BLaER1 treated with 17β-estradiol and CSF1 and Interleukin-3, amounts not matched to agents 10 nM and 100 nM (cell line): ENCODE data around the gene PLEKHB2.

ENCODE experiments used
- H3K27ac ChIP-seq, 11 experiments: shearing (Covaris generic); formaldehyde crosslinking; 2 replicates each; pipeline ENCODE4 v1.8.1; 2022
- H3K27me3 ChIP-seq, 11 experiments: shearing (Covaris generic); formaldehyde crosslinking; 2 replicates each; pipeline ENCODE4 v1.8.1; 2022
- H3K36me3 ChIP-seq, 11 experiments: shearing (Covaris generic); formaldehyde crosslinking; 2 replicates each; pipeline ENCODE4 v1.8.1; 2022
- H3K4me1 ChIP-seq, 10 experiments: shearing (Covaris generic); formaldehyde crosslinking; 2 replicates each; pipeline ENCODE4 v1.8.1; 2022
- H3K4me2 ChIP-seq, 11 experiments: shearing (Covaris generic); formaldehyde crosslinking; 2 replicates each; pipeline ENCODE4 v1.8.1; 2022
- H3K4me3 ChIP-seq, 10 experiments: shearing (Covaris generic); formaldehyde crosslinking; 2 replicates each; pipeline ENCODE4 v1.8.1; 2022
- H3K9ac ChIP-seq, 11 experiments: shearing (Covaris generic); formaldehyde crosslinking; 2 replicates each; pipeline ENCODE4 v1.8.1; 2022
- H3K9me3 ChIP-seq, 11 experiments: shearing (Covaris generic); formaldehyde crosslinking; replicated peaks in 1 of 11; 2 replicates each; pipeline ENCODE4 v1.8.1; 2022
- H4K20me1 ChIP-seq, 11 experiments: shearing (Covaris generic); formaldehyde crosslinking; 2 replicates each; pipeline ENCODE4 v1.8.1; 2022
- Cebpa-rat ChIP-seq, 11 experiments: shearing (Covaris generic); IDR thresholded peaks; 2 replicates each; pipeline ENCODE4 v1.8.1; 2022

The PLEKHB2 gene

DNA sequence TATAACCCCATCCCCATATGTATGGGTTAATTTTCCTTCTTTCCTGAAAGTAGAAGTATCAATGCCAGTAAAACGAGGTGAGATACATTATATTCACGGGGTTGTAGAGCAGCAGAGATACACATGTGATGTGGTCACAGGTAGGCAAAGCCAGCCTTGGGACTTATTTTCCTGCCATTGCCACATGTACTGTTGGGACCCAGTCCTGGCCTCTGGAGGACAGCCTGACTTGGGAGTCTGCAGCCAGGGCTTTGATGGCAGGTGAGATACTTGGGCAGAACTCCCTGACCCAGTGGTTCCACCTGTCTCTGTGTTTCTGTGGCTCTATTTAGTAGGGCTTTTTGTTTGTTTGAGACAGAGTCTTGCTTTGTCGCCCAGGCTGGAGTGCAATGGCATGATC lies 18.1 kb downstream of the PLEKHB2 start:
- no peaks in the 10 kb centered on the region for H3K27me3 ChIP-seq
- TF ChIP-seq Cebpa-rat (IDR thresholded peaks at IDR 0.05): no peak
- no peak overlapping the region for H3K9ac ChIP-seq
- H3K4me3 ChIP-seq: no peak overlapping the region
- 0 out of 20 replicates have a peak, but pooled peaks cover 0 to 6% (median 0%) of the 10 kb centered on the region in 10 experiments for H3K4me1 ChIP-seq
- H3K4me2 ChIP-seq: no peak overlapping the region
- peaks cover 76 to 96% (median 82%) of the 10 kb centered on the region in 11 experiments for H3K36me3 ChIP-seq
- peaks cover 67 to 99% (median 81%) of the 10 kb centered on the region in 11 experiments for H4K20me1 ChIP-seq
- H3K27ac ChIP-seq: no peak overlapping the region
- H3K9me3 ChIP-seq: no peaks in the 10 kb centered on the region

DNA sequence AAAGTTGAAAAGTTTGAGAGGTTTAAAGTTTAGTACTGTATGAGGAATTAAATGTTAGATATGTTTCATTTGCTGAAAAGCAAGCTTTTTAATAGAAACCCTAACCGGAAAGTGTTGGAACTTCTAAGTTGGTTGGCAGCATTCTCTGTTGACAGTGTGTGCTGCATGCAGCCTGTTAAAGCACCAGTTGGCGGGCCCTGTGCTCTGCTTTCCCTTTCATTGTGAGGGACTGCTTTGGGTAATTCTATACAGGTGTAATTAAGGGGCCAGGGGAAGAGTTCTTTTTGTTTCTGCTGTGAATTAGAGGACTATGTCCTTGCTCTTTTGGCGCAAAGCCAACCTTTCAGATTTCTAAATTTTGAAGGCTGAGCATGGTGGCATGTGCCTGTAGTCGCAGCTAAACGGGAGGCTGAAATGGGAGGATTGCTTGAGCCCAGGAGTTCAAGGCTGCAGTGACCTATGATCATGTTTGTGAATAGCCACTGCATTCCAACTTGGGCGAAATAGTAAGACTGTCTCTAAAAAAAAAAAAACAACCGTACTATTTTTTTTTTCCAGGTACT lies 20.1 kb downstream of the PLEKHB2 start:
- TF ChIP-seq Cebpa-rat (IDR thresholded peaks at IDR 0.05): no peak
- Histone ChIP-seq H4K20me1 (peaks cover 46 to 96% (median 65%) of the 10 kb centered on the region in 11 experiments), H3K9ac (no peak overlapping the region), H3K36me3 (peaks cover 96 to 98% (median 97%) of the 10 kb centered on the region in 11 experiments), H3K27ac (no peak overlapping the region), H3K4me3 (no peak overlapping the region), H3K9me3 (peaks cover 6 to 10% (median 8%) of the 10 kb centered on the region in 11 experiments; a peak in 17 of 22 replicates), H3K4me1 (no peaks in the 10 kb centered on the region), H3K4me2 (no peak overlapping the region), H3K27me3 (no peaks in the 10 kb centered on the region)

DNA sequence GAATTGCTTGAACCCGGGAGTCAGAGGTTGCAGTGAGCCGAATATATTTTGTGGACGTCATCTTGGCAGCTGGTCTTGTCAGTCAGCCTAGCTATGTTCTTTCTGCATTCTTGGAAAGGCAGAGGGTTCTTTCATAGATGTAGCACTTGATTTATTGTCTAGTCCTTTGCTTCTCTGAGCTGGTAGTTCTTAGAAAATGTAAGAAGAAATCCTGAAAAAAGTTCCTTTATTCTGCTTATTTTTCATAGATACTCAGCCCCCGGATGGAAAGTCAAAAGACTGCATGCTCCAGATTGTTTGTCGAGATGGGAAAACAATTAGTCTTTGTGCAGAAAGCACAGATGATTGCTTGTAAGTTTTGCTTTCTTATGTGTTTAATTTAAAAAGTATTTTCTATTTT lies 21.3 kb downstream of the PLEKHB2 start:
- H3K9me3 ChIP-seq: peaks cover 6 to 10% (median 8%) of the 10 kb centered on the region in 11 experiments; a peak in 17 of 22 replicates
- H3K36me3 ChIP-seq: peaks cover 96 to 98% (median 97%) of the 10 kb centered on the region in 11 experiments
- peaks cover 34 to 96% (median 63%) of the 10 kb centered on the region in 11 experiments for H4K20me1 ChIP-seq
- no peak overlapping the region for H3K27ac ChIP-seq
- H3K4me2 ChIP-seq: no peak overlapping the region
- H3K27me3 ChIP-seq: no peaks in the 10 kb centered on the region
- no peak for TF ChIP-seq Cebpa-rat (IDR thresholded peaks at IDR 0.05)
- no peak overlapping the region for H3K9ac ChIP-seq
- no peak overlapping the region for H3K4me3 ChIP-seq
- H3K4me1 ChIP-seq: no peaks in the 10 kb centered on the region

DNA sequence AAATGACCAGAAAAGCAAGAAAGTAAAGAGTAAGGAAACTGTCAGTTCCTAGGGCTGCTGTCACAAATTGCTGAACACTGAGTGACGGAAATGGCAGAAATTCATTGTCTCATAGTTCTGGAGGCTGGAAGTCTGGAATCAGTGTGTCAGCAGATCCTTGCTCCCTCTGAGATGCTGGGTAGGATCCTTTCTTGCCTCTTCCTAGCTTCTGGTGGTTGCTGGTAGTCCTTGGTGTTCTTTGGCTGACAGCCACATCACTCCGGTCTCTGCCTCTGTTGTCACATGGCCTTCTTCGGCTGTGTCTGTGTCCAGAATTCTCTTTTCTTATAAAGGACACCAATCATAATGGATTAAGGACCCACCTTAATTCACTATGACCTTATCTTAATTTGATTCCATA lies 21.9 kb downstream of the PLEKHB2 start:
- no peaks in the 10 kb centered on the region for H3K4me1 ChIP-seq
- no peak overlapping the region for H3K9ac ChIP-seq
- no peak overlapping the region for H3K4me3 ChIP-seq
- peaks cover 6 to 10% (median 8%) of the 10 kb centered on the region in 11 experiments; a peak in 17 of 22 replicates for H3K9me3 ChIP-seq
- H4K20me1 ChIP-seq: peaks cover 28 to 96% (median 62%) of the 10 kb centered on the region in 11 experiments
- TF ChIP-seq Cebpa-rat (IDR thresholded peaks at IDR 0.05): no peak
- H3K27ac ChIP-seq: no peak overlapping the region
- peaks cover 96 to 98% (median 97%) of the 10 kb centered on the region in 11 experiments for H3K36me3 ChIP-seq
- H3K4me2 ChIP-seq: no peak overlapping the region
- H3K27me3 ChIP-seq: no peaks in the 10 kb centered on the region

DNA sequence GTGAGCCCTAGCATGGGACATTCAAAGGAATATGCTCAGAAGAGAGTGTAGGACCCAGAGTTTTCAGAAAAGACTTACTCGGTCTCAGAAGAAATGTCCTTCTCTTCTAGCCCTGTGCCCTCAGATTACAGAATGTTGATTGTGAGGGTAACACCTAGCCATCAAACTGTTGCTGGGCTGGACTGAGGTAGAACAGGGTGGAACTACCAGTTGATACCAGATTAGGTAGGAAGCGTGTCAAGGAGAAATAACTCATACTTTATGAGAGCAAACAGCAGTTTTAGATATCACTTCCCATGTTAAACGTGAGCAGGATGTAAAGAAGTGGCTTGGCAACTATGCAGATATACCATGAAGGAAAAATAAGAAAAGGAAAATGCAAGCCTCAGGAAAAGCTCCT lies 22.8 kb downstream of the PLEKHB2 start:
- no peak for TF ChIP-seq Cebpa-rat (IDR thresholded peaks at IDR 0.05)
- Histone ChIP-seq H3K4me2 (no peak overlapping the region), H3K4me1 (no peaks in the 10 kb centered on the region), H3K9me3 (peaks cover 6 to 10% (median 8%) of the 10 kb centered on the region in 11 experiments; a peak in 17 of 22 replicates), H3K27me3 (no peaks in the 10 kb centered on the region), H4K20me1 (peaks cover 25 to 96% (median 53%) of the 10 kb centered on the region in 11 experiments), H3K9ac (no peak overlapping the region), H3K4me3 (no peak overlapping the region), H3K36me3 (peaks cover 96 to 98% (median 97%) of the 10 kb centered on the region in 11 experiments), H3K27ac (no peak overlapping the region)

DNA sequence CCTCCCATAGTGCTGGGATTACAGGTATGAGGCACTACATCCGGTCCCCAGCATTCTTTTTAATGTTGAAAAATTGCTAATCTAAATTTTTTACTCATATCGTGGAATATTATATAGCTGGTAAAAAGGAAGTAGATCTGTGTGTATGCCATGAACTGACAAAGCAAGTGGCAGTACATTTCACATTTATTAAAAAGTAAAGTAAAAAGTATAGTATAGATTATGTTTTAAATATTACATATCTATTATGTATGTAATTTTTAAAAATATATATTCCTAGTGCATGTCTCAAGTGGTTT lies 25.1 kb downstream of the PLEKHB2 start:
- Histone ChIP-seq H3K4me1 (no peaks in the 10 kb centered on the region), H3K27ac (no peak overlapping the region), H3K9me3 (peaks cover 6 to 10% (median 8%) of the 10 kb centered on the region in 11 experiments; a peak in 17 of 22 replicates), H3K4me3 (no peak overlapping the region), H3K36me3 (peaks cover 94 to 100% (median 99%) of the 10 kb centered on the region in 11 experiments), H3K4me2 (no peak overlapping the region), H3K27me3 (no peaks in the 10 kb centered on the region), H4K20me1 (peaks cover 5 to 97% (median 43%) of the 10 kb centered on the region in 11 experiments; a peak in 20 of 22 replicates), H3K9ac (no peak overlapping the region)
- TF ChIP-seq Cebpa-rat (IDR thresholded peaks at IDR 0.05): no peak

DNA sequence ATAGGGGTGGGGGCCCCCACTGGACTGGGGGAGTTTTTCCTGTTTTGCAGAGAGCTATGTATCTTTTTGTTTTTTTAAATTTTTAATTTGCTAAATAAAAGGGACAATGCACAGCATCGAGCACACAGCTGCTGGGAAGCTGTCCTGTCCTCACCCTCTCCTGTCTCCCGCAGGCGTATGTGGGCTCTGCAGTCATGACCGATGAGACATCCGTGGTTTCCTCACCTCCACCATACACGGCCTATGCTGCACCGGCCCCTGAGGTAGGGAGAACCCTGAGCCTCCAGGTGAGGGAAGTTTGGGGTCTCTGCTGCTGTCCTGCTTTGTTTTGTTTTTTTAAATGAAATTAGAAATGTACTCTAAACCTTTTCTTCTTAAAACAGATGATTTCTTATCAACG lies 27.6 kb downstream of the PLEKHB2 start:
- Histone ChIP-seq H3K36me3 (peaks cover 87 to 98% (median 92%) of the 10 kb centered on the region in 11 experiments), H3K4me2 (no peak overlapping the region), H3K27me3 (no peaks in the 10 kb centered on the region), H3K9me3 (peaks cover 6 to 10% (median 8%) of the 10 kb centered on the region in 11 experiments; a peak in 17 of 22 replicates), H3K4me3 (no peak overlapping the region), H4K20me1 (peaks cover 4 to 95% (median 42%) of the 10 kb centered on the region in 11 experiments; a peak in 18 of 22 replicates), H3K27ac (no peak overlapping the region), H3K4me1 (no peaks in the 10 kb centered on the region), H3K9ac (no peak overlapping the region)
- no peak for TF ChIP-seq Cebpa-rat (IDR thresholded peaks at IDR 0.05)

DNA sequence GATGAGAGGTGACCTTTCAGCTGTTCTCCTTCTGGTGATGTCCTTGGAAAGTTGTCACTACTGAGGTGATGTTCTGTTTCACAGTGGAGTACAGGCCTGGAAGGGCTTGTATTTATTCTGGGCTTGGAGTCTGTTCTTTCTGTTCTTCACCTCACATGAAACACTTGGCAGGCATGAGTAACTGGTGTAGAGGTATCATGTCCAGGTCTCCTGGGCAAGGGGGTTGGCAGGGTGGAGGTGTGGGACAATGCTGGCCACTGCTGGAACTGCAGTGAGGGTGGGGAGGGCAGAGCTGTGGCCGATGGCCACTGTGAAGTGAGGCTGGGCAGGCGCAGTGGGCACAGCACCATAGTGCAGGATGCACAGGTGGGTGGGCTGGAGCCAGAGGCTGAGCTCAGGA lies 35.4 kb downstream of the PLEKHB2 start:
- Histone ChIP-seq H3K9ac (no peak overlapping the region), H3K4me2 (no peak overlapping the region), H3K36me3 (peaks cover 85 to 96% (median 90%) of the 10 kb centered on the region in 11 experiments), H3K9me3 (no peaks in the 10 kb centered on the region), H3K27me3 (no peaks in the 10 kb centered on the region), H4K20me1 (peaks cover 28 to 98% (median 82%) of the 10 kb centered on the region in 11 experiments), H3K4me3 (no peak overlapping the region), H3K4me1 (peaks cover 10 to 26% (median 12%) of the 10 kb centered on the region in 10 experiments), H3K27ac (no peak overlapping the region)
- TF ChIP-seq Cebpa-rat (IDR thresholded peaks at IDR 0.05): no peak

DNA sequence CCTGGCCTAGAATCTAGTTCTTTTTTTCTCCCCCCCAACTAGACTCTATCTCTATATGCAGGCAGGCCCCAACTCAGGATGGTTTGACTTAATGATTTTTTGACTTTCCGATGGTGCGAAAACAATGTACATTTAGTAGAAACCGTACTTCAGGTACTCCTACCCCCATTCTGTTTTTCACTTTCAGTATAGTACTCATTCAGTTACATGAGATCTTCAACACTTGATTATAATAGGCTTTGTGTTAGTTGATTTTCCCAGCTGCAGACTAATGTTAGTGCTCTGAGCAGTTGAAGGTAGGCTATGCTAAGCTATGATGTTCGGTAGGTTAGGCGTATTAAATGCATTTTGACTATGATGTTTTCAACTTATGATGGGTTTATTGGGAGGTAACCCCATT lies 37.7 kb downstream of the PLEKHB2 start:
- Histone ChIP-seq H3K9ac (no peak overlapping the region), H3K27me3 (no peaks in the 10 kb centered on the region), H3K27ac (no peak overlapping the region), H3K4me2 (no peak overlapping the region), H4K20me1 (peaks cover 33 to 99% (median 83%) of the 10 kb centered on the region in 11 experiments), H3K4me1 (peaks cover 17 to 39% (median 24%) of the 10 kb centered on the region in 10 experiments), H3K4me3 (no peak overlapping the region), H3K9me3 (no peaks in the 10 kb centered on the region), H3K36me3 (peaks cover 90 to 99% (median 96%) of the 10 kb centered on the region in 11 experiments)
- no peak for TF ChIP-seq Cebpa-rat (IDR thresholded peaks at IDR 0.05)

DNA sequence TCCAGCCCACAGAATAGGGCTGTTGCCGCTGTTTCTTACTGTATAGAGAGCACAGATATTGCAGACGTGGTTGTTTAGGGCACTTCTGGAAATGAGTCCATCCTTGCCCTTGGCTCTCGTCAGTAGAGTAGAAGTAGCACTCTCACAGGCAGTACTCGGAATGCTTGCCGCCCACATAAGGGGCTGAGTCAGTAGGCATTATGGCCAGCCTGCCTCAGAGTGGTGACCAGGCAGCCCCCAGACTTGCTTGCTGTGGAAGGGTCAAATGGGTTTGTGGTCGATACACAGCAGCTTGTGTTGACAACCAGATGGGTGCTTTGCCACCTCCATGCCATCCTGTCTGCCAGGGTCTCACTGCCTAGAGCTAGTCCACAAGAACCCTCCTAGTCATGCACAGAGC lies 38.7 kb downstream of the PLEKHB2 start:
- Histone ChIP-seq H4K20me1 (peaks cover 27 to 99% (median 86%) of the 10 kb centered on the region in 11 experiments), H3K4me1 (peaks cover 17 to 39% (median 24%) of the 10 kb centered on the region in 10 experiments), H3K9me3 (no peaks in the 10 kb centered on the region), H3K4me3 (no peak overlapping the region), H3K27ac (no peak overlapping the region), H3K4me2 (peak overlapping the region in 1 of 11 experiments; percentile 5; a peak in 1 of 22 replicates), H3K9ac (no peak overlapping the region), H3K36me3 (peaks cover 92 to 100% (median 99%) of the 10 kb centered on the region in 11 experiments), H3K27me3 (no peaks in the 10 kb centered on the region)
- TF ChIP-seq Cebpa-rat (IDR thresholded peaks at IDR 0.05): no peak
